Stimulated activated naive B cell treated with anti-CD40 and anti-IgM and Interleukin-4, amounts not matched to agents 10 μg/mL and 1 μg/mL and 100 μg/mL, for 72 hours (primary cell): ENCODE results near the gene PSMD9.

Experiments
- ATAC-seq, 2 donors: fragments of 150-1000 bp; cut with Tn5 transposase; replicated peaks; 2 replicates each; pipeline ENCODE4 v1.10.0; 2021; ENCODE audit warnings: moderate library complexity in 1 of 2
- DNase-seq: peaks from one replicate; pipeline ENCODE4 v3.0.0; 2021
- H3K27ac Mint-ChIP-seq: one replicate; pipeline ENCODE4 v1.8.0; 2022; ENCODE audit warnings: mild to moderate bottlenecking, mixed read lengths
- H3K27me3 Mint-ChIP-seq, 2 donors: one replicate each; pipeline ENCODE4 v1.8.0; 2022; ENCODE audit warnings: mixed read lengths in 2 of 2
- H3K36me3 Mint-ChIP-seq, 2 donors: one replicate each; pipeline ENCODE4 v1.8.0; 2022; ENCODE audit warnings: mixed read lengths in 2 of 2, mild to moderate bottlenecking in 1 of 2
- H3K4me1 Mint-ChIP-seq, 2 donors: one replicate each; pipeline ENCODE4 v1.8.0; 2022; ENCODE audit warnings: mixed read lengths in 2 of 2, mild to moderate bottlenecking in 1 of 2
- H3K4me3 Mint-ChIP-seq, 2 donors: one replicate each; pipeline ENCODE4 v1.8.0; 2022; ENCODE audit warnings: mild to moderate bottlenecking in 2 of 2, mixed read lengths in 2 of 2, moderate library complexity in 1 of 2
- H3K9me3 Mint-ChIP-seq, 2 donors: one replicate each; pipeline ENCODE4 v1.8.0; 2022; ENCODE audit warnings: mixed read lengths in 2 of 2, mild to moderate bottlenecking in 1 of 2

PSMD9 gene

GRCh38 chr12:121892673-121893561, 4.3 kb downstream of the PSMD9 start:
- ATAC-seq (no peak), DNase-seq (no peak)
- no peaks in the 10 kb centered on the region for H3K27me3 Mint-ChIP-seq
- H3K4me3 Mint-ChIP-seq: no peak overlapping the region
- peaks cover 18 to 25% of the 10 kb centered on the region in 2 donors for H3K4me1 Mint-ChIP-seq
- peaks cover 9 to 18% of the 10 kb centered on the region in 2 donors for H3K36me3 Mint-ChIP-seq
- no peaks in the 10 kb centered on the region for H3K9me3 Mint-ChIP-seq
- peak overlapping the region; percentile 14 for H3K27ac Mint-ChIP-seq

DNA sequence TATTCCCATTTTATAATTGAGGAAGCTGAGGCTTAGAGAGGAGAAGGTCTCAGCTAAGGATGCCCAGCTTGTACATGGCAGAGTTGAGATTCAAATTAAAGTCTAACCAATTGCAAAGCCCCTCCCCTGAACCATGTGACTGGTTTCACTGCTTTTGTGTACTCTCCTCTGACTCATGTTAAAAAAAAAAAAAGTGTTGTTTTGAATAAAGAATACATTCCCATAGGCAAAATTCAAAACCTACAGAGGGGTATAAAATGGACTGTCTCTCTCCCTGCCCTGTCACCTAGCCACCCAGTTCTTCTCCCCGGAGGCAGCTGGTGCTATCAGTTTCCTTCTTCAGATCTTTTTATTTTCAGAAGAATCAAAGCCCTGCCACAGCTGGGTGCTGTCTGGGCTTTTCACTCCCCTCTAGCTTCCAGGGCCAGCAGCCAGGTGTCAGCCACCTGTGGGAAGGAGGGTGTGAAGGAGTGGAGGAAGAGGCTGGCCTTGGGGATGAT, 5.4 kb downstream of the PSMD9 start:
- peaks cover 16 to 25% of the 10 kb centered on the region in 2 donors for H3K4me1 Mint-ChIP-seq
- DNase-seq (no peak), ATAC-seq (no peak)
- no peak overlapping the region for H3K27ac Mint-ChIP-seq
- peaks cover 14 to 18% of the 10 kb centered on the region in 2 donors for H3K36me3 Mint-ChIP-seq
- H3K4me3 Mint-ChIP-seq: no peak overlapping the region
- H3K9me3 Mint-ChIP-seq: no peaks in the 10 kb centered on the region
- no peaks in the 10 kb centered on the region for H3K27me3 Mint-ChIP-seq

GRCh38 chr12:121894633-121895032, 6.0 kb downstream of the PSMD9 start:
- no peak overlapping the region for H3K27ac Mint-ChIP-seq

DNA sequence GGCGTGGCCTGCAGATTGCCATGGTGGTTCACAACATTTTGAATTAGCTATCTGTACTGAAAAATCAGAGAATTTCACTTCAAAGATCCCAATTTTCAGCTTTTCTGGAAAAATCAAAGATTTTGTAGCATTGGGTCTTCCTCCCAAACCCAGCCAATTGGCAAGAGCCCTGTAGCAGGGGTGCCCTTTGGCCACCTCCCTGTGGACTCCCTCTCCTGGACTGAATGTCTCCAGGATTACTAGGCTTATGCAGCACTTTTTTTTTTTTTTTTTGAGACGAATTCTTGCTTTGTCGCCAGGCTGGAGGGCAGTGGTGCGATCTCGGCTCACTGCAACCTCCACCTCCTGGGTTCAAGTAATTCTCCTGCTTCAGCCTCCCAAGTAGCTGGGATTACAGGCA, 9.7 kb downstream of the PSMD9 start:
- Mint-ChIP-seq H3K36me3 (peaks cover 33 to 43% of the 10 kb centered on the region in 2 donors), H3K4me1 (peaks cover 7 to 10% of the 10 kb centered on the region in 2 donors), H3K9me3 (no peaks in the 10 kb centered on the region), H3K27ac (no peak overlapping the region), H3K27me3 (no peaks in the 10 kb centered on the region), H3K4me3 (no peak overlapping the region)
- DNase-seq (no peak), ATAC-seq (no peak)

More at GRCh38 chr12:121894633-121895032, 6.0 kb downstream of the PSMD9 start:
- no peaks in the 10 kb centered on the region for H3K9me3 Mint-ChIP-seq
- no peaks in the 10 kb centered on the region for H3K27me3 Mint-ChIP-seq
- no peak for DNase-seq
- H3K4me3 Mint-ChIP-seq: no peak overlapping the region
- peaks cover 19 to 21% of the 10 kb centered on the region in 2 donors for H3K36me3 Mint-ChIP-seq
- H3K4me1 Mint-ChIP-seq: peaks cover 12 to 20% of the 10 kb centered on the region in 2 donors
- no peak for ATAC-seq

GRCh38 chr12:121899590-121899989, 11.0 kb downstream of the PSMD9 start:
- Mint-ChIP-seq H3K36me3 (peaks cover 35 to 45% of the 10 kb centered on the region in 2 donors), H3K27me3 (no peaks in the 10 kb centered on the region), H3K4me3 (no peak overlapping the region), H3K9me3 (no peaks in the 10 kb centered on the region), H3K27ac (no peak overlapping the region), H3K4me1 (no peaks in the 10 kb centered on the region)
- DNase-seq (no peak), ATAC-seq (no peak)

DNA sequence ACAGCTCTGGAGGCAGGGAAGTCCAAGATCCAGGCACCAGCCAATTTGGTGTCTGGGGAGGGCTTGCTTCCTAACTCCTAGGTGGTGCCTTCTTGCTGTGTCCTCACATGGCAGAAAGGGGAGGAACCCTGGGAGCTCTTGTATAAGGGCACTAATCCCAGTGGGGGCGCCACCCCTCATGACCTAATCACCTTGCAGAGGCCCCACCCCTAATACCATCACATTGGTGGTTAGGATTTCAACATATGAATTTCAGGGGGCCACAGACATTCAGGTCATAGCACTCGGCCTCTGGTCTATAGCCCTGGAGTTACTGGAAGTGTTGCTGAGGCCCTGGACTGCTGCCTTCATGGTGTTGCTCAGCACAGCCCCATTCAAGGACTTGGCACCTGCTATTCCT, 14.6 kb downstream of the PSMD9 start:
- Mint-ChIP-seq H3K9me3 (no peaks in the 10 kb centered on the region), H3K4me1 (no peaks in the 10 kb centered on the region), H3K27me3 (no peaks in the 10 kb centered on the region), H3K36me3 (peaks cover 47 to 54% of the 10 kb centered on the region in 2 donors), H3K27ac (no peak overlapping the region), H3K4me3 (no peak overlapping the region)
- ATAC-seq: no peak
- no peak for DNase-seq

DNA sequence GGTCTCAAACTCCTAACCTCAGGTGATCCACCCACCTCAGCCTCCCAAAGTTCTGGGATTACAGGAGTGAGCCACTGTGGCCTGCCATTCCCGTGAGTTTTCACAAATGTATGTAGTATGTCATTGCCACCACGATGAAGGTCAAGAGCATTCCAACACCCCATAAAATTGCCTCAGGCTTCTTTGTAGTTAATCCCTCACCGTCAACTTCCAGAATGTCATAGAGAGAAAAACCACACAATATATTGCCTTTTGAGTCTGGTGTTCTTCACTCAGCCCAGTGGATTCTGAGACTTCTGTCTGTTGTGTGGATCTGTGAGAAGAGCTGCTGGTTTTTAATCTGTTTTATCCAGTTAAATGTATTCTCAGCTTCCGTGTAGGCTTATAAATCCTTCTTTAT, 17.2 kb downstream of the PSMD9 start:
- Mint-ChIP-seq H3K27me3 (no peaks in the 10 kb centered on the region), H3K4me3 (no peak overlapping the region), H3K27ac (no peak overlapping the region), H3K4me1 (peaks cover 0 to 2% of the 10 kb centered on the region in 2 donors), H3K9me3 (no peaks in the 10 kb centered on the region), H3K36me3 (peaks cover 50 to 58% of the 10 kb centered on the region in 2 donors)
- ATAC-seq (no peak), DNase-seq (no peak)

DNA sequence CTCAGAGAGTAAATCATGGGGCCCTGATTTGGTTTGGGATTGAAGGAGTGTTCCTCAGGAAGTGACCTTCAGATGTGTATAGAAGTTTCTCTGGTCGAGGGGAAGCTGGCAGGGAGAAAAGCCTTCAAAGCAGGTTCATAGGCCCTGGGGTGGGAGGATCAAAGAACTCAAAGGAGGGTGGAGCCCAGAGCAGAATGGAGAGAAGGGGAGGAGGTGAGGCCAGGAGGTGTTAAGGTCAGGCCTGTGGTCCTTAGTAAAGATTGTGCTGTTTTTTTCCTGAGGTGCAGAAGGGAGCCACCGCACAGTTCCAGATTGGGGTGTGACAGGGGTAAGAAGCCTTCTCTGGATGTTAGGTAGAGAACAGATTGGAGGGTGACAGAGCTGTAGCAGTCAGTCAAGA, 20.1 kb downstream of the PSMD9 start:
- H3K4me1 Mint-ChIP-seq: peaks cover 4 to 6% of the 10 kb centered on the region in 2 donors
- ATAC-seq: no peak
- H3K27ac Mint-ChIP-seq: peak overlapping the region; percentile 59
- H3K9me3 Mint-ChIP-seq: no peaks in the 10 kb centered on the region
- peaks cover 37 to 47% of the 10 kb centered on the region in 2 donors for H3K36me3 Mint-ChIP-seq
- no peak overlapping the region for H3K4me3 Mint-ChIP-seq
- no peak for DNase-seq
- no peaks in the 10 kb centered on the region for H3K27me3 Mint-ChIP-seq

DNA sequence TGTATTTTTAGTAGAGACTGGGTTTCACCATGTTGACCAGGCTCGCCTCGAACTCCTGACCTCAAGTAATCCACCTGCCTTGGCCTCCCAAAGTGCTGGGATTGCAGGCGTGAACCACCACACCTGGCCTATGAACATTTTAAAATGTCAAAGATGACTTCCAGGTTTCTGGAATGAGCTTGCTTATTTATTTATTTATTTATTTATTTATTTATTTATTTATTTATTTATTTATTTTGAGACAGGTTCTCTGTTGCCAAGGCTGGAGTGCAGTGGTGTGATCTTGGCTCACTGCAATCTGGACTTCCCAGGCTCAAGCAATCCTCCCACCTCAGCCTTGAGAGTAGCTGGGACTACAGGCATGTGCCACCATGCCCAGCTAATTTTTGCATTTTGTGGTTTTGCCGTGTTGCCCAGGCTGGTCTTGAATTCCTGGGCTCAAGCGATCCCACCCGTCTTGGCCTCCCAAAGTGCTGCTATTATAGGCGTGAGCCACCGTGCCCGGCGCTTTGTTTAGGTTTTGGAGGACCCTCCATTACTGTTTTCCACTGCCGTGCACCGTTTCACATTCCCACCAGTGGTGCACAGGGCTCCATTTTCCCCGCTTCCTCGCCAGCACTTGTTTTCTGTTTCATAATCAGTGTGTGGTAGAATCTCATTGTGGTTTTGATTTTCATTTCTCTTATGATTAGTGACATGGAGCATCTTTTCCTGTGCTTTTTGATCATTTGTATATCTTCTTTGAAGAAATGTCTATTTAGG, 23.4 kb downstream of the PSMD9 start:
- peaks cover 6% of the 10 kb centered on the region in 2 donors for H3K4me1 Mint-ChIP-seq
- H3K27me3 Mint-ChIP-seq: no peaks in the 10 kb centered on the region
- ATAC-seq: no peak
- H3K27ac Mint-ChIP-seq: no peak overlapping the region
- H3K4me3 Mint-ChIP-seq: no peak overlapping the region
- no peak for DNase-seq
- H3K36me3 Mint-ChIP-seq: peaks cover 31 to 39% of the 10 kb centered on the region in 2 donors
- H3K9me3 Mint-ChIP-seq: no peaks in the 10 kb centered on the region

DNA sequence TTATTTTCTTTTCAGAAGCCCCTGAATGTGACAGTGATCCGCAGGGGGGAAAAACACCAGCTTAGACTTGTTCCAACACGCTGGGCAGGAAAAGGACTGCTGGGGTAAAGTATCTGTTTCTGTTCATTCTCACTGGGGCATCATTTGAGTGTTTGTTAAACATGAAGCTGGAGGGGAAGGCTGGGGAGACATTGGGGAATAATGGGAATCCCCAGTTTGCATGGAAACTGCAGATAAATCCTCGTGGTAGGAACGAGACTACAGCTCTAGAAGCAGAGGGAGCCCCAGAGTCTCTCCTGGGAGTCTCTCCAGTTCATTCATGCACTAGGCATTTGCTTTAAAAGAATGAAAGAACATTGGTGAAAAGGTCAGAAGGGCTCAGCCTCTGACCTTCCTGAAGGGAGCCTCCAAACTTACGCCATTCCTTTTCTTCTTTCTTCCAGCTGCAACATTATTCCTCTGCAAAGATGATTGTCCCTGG, 27.3 kb downstream of the PSMD9 start:
- peaks cover 16 to 21% of the 10 kb centered on the region in 2 donors for H3K4me1 Mint-ChIP-seq
- H3K27ac Mint-ChIP-seq: no peak overlapping the region
- H3K36me3 Mint-ChIP-seq: peaks cover 18 to 27% of the 10 kb centered on the region in 2 donors
- no peaks in the 10 kb centered on the region for H3K9me3 Mint-ChIP-seq
- H3K4me3 Mint-ChIP-seq: no peak overlapping the region
- ATAC-seq (no peak), DNase-seq (no peak)
- no peaks in the 10 kb centered on the region for H3K27me3 Mint-ChIP-seq

GRCh38 chr12:121916719-121917118, 28.1 kb downstream of the PSMD9 start:
- H3K4me3 Mint-ChIP-seq: no peak overlapping the region
- ATAC-seq (no peak), DNase-seq (no peak)
- no peaks in the 10 kb centered on the region for H3K27me3 Mint-ChIP-seq
- H3K4me1 Mint-ChIP-seq: peaks cover 16 to 26% of the 10 kb centered on the region in 2 donors
- no peaks in the 10 kb centered on the region for H3K9me3 Mint-ChIP-seq
- H3K27ac Mint-ChIP-seq: peak overlapping the region; percentile 14
- H3K36me3 Mint-ChIP-seq: peaks cover 20 to 26% of the 10 kb centered on the region in 2 donors

DNA sequence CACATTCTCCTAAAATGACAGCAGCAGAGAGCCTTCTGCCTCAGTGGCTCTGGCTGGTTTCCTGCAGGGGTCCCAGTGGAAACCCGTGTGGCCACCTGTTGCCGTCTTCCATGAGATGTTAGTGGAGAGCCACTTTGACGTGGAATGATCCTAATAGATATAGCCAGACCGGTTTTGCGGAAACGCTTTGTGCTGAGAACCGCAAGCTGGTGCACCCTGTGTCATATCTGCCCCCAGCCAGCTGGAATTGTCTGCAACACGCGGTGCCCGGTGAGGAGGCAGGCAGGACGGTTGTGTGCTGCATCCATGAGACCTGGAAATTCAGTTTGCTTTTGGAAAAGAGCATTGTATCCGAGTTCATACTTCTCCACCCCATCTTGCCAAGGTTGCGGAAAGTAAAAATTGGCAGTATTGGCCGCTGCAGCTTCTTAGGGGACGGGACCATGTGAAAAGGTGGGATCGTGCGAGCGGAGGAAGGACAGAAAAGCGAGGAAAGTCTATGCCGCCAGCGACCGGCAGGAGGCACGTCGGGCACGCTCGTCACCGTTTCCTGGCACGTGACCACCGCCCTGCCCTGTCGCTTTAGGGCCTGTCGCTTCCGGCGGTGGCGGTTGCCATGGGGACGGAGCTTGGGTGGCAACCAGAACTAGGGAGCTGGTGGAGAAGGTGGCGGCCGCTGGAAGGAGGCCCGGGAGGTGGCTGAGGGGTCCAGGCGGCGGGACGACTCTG, 29.5 kb downstream of the PSMD9 start, which contains the start of gene CFAP251:
Gene CFAP251, plus strand, starts transcription at position 643 of the 729 bp plus-strand sequence. CDS start 2,714 bp downstream, outside the sequence.
- H3K27ac Mint-ChIP-seq: peak within 1 kb of the TSS; percentile 93
- peak; percentile 99 to 100 for ATAC-seq
- H3K4me1 Mint-ChIP-seq: peaks cover 15 to 24% of the 10 kb centered on the region in 2 donors
- peak; percentile 89 for DNase-seq
- peak within 1 kb of the TSS; percentile 71 to 84 for H3K4me3 Mint-ChIP-seq
- H3K9me3 Mint-ChIP-seq: no peaks in the 10 kb centered on the region
- H3K27me3 Mint-ChIP-seq: no peaks in the 10 kb centered on the region
- H3K36me3 Mint-ChIP-seq: peaks cover 17 to 22% of the 10 kb centered on the region in 2 donors

DNA sequence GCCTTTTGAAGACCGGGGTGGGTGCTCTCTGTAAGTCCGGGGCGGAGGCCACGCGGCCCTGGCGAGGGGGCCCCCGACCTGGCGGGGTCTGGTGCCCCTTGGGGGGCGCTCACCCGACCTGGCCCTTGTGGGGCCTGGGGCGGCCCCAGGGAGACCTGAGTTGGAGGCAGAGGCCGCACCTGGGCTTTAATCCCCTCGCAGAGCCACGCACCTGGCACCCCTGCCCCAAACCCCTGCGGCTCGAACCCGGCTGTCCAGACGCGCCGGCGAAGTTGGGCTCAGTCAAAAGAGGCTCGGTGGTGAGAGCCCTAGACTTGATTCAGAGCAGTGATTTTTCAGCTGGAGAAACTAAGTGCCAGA, 30.1 kb downstream of the PSMD9 start:
- Mint-ChIP-seq H3K9me3 (no peaks in the 10 kb centered on the region), H3K27me3 (no peaks in the 10 kb centered on the region), H3K4me1 (peaks cover 17 to 29% of the 10 kb centered on the region in 2 donors), H3K27ac (peak overlapping the region; percentile 93), H3K36me3 (peaks cover 17 to 25% of the 10 kb centered on the region in 2 donors), H3K4me3 (peak overlapping the region; percentile 71 to 84)
- ATAC-seq (peak; percentile 33 to 39), DNase-seq (no peak)

GRCh38 chr12:121921066-121921465, 32.5 kb downstream of the PSMD9 start:
- Mint-ChIP-seq H3K4me1 (peaks cover 23 to 42% of the 10 kb centered on the region in 2 donors), H3K27ac (no peak overlapping the region), H3K36me3 (peaks cover 13 to 27% of the 10 kb centered on the region in 2 donors), H3K27me3 (no peaks in the 10 kb centered on the region), H3K4me3 (no peak overlapping the region), H3K9me3 (no peaks in the 10 kb centered on the region)
- ATAC-seq (no peak), DNase-seq (no peak)
